Measurements from ENCODE around the gene SMIM29. TPM values are rescaled to one million over a fixed set of nuclear protein-coding genes. Genes with fewer than 3 reads are reported as not detected.
"Not testable (repeated sequence)": the region's sequence is repeated elsewhere in the genome, so short reads cannot be mapped to it uniquely, and the experiment has no call there.

The SMIM29 gene
- total RNA-seq, 1 experiment from 2014 or later: 53.3 TPM

- not testable (repeated sequence) for DNase-seq (ENCODE audit: low read depth)
These were observed 20.3 kb upstream of the SMIM29 start for GRCh38 chr6:34269132-34269531.

DNA sequence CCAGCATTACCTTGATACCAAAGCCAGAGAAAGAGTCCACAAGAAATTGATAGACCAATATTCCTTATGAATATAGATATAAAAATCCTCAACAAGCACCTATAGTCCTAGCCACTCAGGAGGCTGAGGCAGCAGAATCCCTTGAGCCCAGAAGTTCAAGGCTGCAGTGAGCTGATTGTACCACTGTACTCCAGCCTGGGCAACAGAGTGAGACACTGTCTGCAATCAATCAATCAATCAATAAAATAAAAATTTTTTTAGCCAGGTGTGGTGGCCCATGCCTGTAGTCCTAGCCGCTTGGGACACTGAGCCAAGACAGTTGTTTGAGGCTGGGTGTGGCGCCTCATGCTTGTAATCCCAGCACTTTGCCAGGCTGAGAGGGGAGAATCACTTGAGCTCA is 18.9 kb upstream of the SMIM29 start:
- DNase-seq (ENCODE audit: low read depth): no peak

- DNase-seq (ENCODE audit: low read depth): not testable (repeated sequence)
These were observed 14.7 kb upstream of the SMIM29 start for GRCh38 chr6:34263484-34263883.

GRCh38 chr6:34260576-34261267 is 11.9 kb upstream of the SMIM29 start:
- no peak for DNase-seq (ENCODE audit: low read depth)

GRCh38 chr6:34259529-34260069 is 10.8 kb upstream of the SMIM29 start:
- DNase-seq (ENCODE audit: low read depth): no peak

GRCh38 chr6:34252395-34252794 is 3.6 kb upstream of the SMIM29 start:
- DNase-seq (ENCODE audit: low read depth): not testable (repeated sequence)

DNA sequence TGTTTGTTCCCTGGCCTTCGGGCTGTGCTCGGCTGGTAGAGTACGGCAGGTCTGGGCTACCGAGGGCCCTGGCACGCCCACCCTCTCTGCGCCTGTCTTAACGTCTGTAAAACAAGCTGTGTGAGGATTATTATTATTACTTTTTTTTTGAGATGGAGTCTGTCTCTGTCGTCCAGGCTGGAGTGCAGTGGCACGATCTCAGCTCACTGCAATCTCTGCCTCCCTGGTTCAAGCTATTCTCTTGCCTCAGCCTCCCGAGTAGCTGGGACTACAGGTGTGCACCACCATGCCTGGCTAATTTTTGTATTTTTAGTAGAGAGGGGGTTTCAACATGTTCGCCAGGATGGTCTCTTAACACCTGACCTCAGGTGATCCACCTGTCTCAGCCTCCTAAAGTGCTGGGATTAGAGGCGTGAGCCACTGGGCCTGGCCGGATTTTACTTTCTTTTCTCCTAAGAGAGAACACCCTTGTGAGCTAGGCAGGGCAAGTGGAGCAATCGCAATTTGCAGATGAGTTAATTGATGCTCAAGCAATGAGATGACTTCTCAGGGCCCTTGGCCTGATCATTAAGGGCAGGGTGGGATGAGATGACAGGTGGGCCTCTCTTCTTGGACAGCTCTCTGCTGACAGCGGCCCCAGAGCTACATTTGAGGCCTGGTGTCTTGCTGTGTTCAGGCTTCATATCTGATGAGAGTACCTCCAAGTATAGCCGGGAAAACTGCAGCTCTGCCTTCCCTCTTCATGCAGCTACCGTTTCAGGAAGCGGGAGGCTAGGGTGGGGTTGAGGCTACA is 859 bp upstream of the SMIM29 start:
- no peak for DNase-seq (ENCODE audit: low read depth)

DNA sequence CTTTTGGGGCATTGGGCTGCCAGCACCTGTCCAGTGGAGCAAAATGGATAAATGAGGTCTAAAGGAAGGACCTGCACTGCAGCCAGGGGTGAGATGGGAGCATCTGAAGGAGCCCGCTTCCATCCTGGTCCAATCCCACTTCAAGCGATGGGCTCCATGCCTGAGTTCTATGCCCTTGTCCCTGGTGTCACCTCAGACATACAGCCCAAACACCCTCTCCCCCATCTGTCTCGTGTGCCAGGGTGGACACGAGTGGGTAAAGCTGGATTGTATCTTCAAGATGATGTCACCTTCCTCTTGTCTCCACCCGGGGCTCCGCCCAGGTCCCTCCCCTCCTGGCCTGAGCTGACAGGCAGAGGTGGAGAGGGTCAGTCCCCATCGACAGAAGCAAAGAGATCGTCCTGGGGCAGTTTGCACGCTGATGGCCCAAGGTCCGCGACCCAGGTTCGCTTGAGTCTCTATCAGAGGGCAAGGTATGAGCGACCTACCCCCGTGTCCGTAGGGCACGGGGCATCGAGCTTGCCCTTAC is 544 bp downstream of the SMIM29 start:
- peak; percentile 54 for DNase-seq (ENCODE audit: low read depth)

DNA sequence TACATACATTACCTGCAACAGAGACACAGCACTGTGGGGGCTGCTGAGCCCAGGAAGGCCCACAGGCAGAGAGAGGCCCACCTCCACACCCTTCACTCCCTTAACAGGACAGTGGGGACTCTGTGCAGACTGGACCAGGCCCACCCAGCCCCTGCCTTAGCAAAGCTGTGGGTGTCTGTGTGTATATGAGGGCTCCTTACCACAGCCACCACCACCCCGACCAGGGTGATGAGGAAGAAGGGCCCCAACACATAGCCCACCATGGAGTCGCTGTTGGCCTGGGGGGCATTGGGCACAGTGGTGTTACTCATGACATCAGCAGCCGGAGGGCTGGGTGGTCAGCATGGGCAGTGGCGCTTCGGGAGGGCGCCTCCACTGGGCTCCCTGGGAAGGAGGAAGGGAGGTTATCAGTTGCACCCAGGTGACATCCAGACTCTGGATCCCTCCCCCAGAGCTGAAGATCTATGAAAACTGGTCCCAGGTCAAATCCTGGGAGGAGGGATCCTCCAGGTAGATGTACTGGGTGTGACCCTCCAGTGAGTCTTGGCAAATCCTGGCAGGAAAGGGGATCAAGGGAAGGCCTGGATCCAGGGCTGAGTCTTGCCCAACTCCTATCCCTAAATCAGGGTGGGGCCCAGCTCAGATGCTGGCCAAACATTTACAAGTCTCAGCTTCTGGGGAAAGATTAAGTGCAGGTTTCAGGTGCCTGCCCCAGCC is 1.2 kb downstream of the SMIM29 start:
- no peak for DNase-seq (ENCODE audit: low read depth)

GRCh38 chr6:34246563-34247391 is 2.0 kb downstream of the SMIM29 start:
- peak; percentile 90 for DNase-seq (ENCODE audit: low read depth)

DNA sequence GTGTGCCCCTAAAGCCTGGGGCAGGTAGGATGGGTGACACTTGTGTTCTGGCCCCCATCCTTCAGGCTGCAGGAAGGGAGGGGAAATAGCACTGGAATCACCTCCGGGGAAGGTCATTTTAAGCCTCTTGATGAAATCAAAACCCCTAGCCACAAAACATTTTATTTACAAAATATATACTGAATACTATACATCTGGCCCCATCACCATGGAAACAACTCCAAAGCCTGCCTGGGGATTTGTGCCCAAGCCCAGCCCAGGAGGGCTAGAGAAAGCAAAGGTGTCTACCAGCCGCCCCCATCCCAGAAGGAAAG is 2.6 kb downstream of the SMIM29 start:
- DNase-seq (ENCODE audit: low read depth): no peak

DNA sequence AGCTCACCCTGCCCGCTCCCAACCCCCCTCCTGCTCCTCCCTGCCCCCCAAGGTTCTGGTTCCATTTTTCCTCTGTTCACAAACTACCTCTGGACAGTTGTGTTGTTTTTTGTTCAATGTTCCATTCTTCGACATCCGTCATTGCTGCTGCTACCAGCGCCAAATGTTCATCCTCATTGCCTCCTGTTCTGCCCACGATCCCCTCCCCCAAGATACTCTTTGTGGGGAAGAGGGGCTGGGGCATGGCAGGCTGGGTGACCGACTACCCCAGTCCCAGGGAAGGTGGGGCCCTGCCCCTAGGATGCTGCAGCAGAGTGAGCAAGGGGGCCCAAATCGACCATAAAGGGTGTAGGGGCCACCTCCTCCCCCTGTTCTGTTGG is 3.1 kb downstream of the SMIM29 start:
- DNase-seq (ENCODE audit: low read depth): not testable (repeated sequence)

DNA sequence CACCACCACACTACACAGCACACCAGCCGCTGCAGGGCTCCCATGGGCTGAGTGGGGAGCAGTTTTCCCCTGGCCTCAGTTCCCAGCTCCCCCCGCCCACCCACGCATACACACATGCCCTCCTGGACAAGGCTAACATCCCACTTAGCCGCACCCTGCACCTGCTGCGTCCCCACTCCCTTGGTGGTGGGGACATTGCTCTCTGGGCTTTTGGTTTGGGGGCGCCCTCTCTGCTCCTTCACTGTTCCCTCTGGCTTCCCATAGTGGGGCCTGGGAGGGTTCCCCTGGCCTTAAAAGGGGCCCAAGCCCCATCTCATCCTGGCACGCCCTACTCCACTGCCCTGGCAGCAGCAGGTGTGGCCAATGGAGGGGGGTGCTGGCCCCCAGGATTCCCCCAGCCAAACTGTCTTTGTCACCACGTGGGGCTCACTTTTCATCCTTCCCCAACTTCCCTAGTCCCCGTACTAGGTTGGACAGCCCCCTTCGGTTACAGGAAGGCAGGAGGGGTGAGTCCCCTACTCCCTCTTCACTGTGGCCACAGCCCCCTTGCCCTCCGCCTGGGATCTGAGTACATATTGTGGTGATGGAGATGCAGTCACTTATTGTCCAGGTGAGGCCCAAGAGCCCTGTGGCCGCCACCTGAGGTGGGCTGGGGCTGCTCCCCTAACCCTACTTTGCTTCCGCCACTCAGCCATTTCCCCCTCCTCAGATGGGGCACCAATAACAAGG is 3.6 kb downstream of the SMIM29 start:
- not testable (repeated sequence) for DNase-seq (ENCODE audit: low read depth)

DNA sequence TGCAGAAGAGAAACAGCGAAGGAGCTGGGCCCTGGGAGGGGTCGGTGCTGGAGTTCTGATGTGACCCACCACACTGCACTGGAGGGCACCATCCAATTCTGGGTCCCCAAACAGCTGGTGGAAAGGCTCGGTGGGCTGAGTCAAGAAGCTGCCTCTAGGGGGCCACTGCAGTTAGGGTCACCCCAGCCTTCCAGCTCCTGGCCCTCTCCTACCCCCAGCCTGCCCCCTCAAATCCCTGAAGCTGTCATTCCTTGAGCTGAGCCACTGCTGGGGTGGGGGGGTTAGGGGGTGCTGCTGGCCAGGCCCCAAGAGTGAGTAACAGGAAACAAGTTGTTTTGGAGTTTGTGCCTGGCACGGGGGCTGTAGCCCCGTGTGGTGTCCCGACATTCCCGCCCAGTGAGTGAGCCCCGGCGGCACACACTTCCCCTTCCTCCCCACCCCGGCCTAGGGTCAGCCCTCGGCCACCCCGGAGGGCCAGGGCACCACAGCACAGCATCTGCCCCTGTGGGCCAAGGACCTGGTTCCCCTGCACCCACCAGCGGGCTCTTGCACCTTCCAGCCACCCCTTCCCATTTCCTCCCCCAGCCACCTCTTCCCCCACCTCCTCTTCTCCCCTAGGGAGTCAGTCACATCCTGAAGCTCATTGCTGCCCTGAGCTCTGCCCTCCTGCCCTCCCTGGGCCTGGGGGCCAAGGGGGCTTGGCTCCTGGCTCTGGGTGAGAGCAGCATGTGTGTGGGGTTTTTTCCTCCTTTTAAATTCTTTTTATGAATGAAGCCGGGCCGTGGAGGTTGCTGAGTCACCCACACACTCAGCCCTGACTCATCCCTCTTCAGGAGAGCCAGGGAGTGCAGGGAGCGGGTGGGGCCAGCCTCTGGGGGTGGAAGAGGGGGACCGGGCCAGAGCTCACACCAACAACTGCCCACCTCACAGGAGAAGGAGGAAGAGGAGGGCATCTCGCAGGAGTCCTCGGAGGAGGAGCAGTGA is 4.6 kb downstream of the SMIM29 start:
- DNase-seq (ENCODE audit: low read depth): peak; percentile 98

GRCh38 chr6:34243131-34243771 is 5.6 kb downstream of the SMIM29 start:
- DNase-seq (ENCODE audit: low read depth): peak; percentile 88

- peak; percentile 63 for DNase-seq (ENCODE audit: low read depth)
These were observed 6.3 kb downstream of the SMIM29 start for GRCh38 chr6:34242252-34243130.

GRCh38 chr6:34241351-34242215 is 7.2 kb downstream of the SMIM29 start:
- DNase-seq (ENCODE audit: low read depth): no peak

Data from Daoy (cell line).